ENCODE measurements around the gene NR4A2. TPM values are rescaled to one million over a fixed set of nuclear protein-coding genes. Genes with fewer than 3 reads are reported as not detected.

NR4A2 gene
- total and polyA plus RNA-seq, 2 donors (not counting 3 experiments of a cell fraction or from before 2014, with no cell fraction given), result 1.0 to 1.9 TPM

DNA sequence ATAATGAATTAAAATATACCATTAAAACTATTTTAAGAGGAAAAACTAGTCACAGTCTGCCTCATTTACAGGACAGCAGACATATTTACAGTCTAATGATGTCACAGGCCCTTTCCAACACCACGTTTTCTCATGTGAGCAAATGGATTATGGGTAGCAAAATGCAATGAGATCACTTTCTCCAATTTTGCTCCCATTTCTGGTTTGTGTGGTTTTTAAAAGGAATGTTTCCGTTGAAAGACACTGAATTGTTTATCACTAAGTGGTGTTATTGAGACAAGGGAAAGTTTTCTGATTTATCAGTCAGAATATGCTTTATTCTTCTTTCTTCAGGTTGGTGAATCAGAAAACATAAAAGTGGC lies 11.4 kb upstream of the NR4A2 start:
- H3K79me2 ChIP-seq (ENCODE audit: control insufficient read depth, insufficient read depth, low read length), result no peaks in the 10 kb centered on the region
- dilution Hi-C loops (cut with MboI; ENCODE audit: extremely low pct_ligation_motif_present, low sequenced_read_pairs), result no loop called here
- intact Hi-C loops (cut with micrococcal nuclease), result loop anchor here (5.0 kb wide), 1 partner anchor 548 kb away; no protein-coding TSS in a partner anchor
- no peaks in the 10 kb centered on the region for H3K9me3 ChIP-seq (replicated peaks; ENCODE audit: control insufficient read depth, insufficient read depth, low read length)
- ChIA-PET POLR2A (interaction anchor here (1.8 kb wide), 1 partner anchor 10 kb away, joined by 20 read pairs; the partner anchor contains the start of gene NR4A2), CTCF (interaction anchor here (1.7 to 1.9 kb wide), 2 partner anchors 10 to 850 kb away, joined by 5 to 11 read pairs; no protein-coding TSS in a partner anchor)
- no peaks in the 10 kb centered on the region for H4K20me1 ChIP-seq (replicated peaks; ENCODE audit: control insufficient read depth, extremely low read depth, insufficient read depth, low read length)
- H3K27me3 ChIP-seq (ENCODE audit: control insufficient read depth in 2 of 2, insufficient read depth in 2 of 2, low read length in 2 of 2), result no peaks in the 10 kb centered on the region
- no peak overlapping the region for H2AFZ ChIP-seq (ENCODE audit: low read depth, low read length)
- H3K36me3 ChIP-seq (ENCODE audit: control insufficient read depth in 2 of 2, extremely low read depth in 1 of 2, insufficient read depth in 2 of 2, low read length in 2 of 2), result no peaks in the 10 kb centered on the region
- H3K9ac ChIP-seq (replicated peaks; ENCODE audit: extremely low read depth, insufficient read depth, low read length), result no peak overlapping the region
- no peaks in the 10 kb centered on the region for H3K9me1 ChIP-seq (replicated peaks; ENCODE audit: control insufficient read depth, extremely low read depth, insufficient read depth, low read length)
- no peak for FAIRE-seq
- BruUV-seq (replicated peaks), result no TSS peak
- H3K27ac ChIP-seq (ENCODE audit: insufficient read depth, low read depth, low read length), result no peak overlapping the region
- TF ChIP-seq FOS (IDR thresholded peaks at IDR 0.05; ENCODE audit: borderline replicate concordance, insufficient read depth, low read length) (no peak), POLR2AphosphoS5 (IDR thresholded peaks at IDR 0.05; ENCODE audit: insufficient read depth, low read depth, low read length) (no peak), POLR2A (IDR thresholded peaks at IDR 0.05; ENCODE audit: low read depth, low read length) (no peak), JUN (IDR thresholded peaks at IDR 0.05; ENCODE audit: borderline replicate concordance, insufficient read depth, insufficient read length, low read depth) (no peak), GATA2 (IDR thresholded peaks at IDR 0.05; ENCODE audit: insufficient read depth, insufficient read length, low read depth, low read length) (no peak), MYC (IDR thresholded peaks at IDR 0.05; ENCODE audit: low read depth, low read length) (no peak), EZH2 (IDR thresholded peaks at IDR 0.05; ENCODE audit: borderline replicate concordance, low read depth, low read length, severe bottlenecking) (no peak)
- TF ChIP-seq, protein P1, sequence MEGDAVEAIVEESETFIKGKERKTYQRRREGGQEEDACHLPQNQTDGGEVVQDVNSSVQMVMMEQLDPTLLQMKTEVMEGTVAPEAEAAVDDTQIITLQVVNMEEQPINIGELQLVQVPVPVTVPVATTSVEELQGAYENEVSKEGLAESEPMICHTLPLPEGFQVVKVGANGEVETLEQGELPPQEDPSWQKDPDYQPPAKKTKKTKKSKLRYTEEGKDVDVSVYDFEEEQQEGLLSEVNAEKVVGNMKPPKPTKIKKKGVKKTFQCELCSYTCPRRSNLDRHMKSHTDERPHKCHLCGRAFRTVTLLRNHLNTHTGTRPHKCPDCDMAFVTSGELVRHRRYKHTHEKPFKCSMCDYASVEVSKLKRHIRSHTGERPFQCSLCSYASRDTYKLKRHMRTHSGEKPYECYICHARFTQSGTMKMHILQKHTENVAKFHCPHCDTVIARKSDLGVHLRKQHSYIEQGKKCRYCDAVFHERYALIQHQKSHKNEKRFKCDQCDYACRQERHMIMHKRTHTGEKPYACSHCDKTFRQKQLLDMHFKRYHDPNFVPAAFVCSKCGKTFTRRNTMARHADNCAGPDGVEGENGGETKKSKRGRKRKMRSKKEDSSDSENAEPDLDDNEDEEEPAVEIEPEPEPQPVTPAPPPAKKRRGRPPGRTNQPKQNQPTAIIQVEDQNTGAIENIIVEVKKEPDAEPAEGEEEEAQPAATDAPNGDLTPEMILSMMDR (IDR thresholded peaks at IDR 0.05; ENCODE audit: extremely low read depth in 1 of 2, insufficient read depth in 1 of 2, low read depth in 1 of 2, low read length in 2 of 2), result no peak
- TF ChIP-seq, protein P2, sequence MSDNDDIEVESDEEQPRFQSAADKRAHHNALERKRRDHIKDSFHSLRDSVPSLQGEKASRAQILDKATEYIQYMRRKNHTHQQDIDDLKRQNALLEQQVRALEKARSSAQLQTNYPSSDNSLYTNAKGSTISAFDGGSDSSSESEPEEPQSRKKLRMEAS (IDR thresholded peaks at IDR 0.05; ENCODE audit: insufficient read depth, insufficient read length), result no peak
- no peak for DNase-seq (ENCODE audit: low read depth, low spot score)
- H3K4me3 ChIP-seq (replicated peaks in 1 of 3; ENCODE audit: insufficient read depth in 1 of 3, low read depth in 1 of 3, low read length in 3 of 3), result no peak overlapping the region
- H3K4me1 ChIP-seq (ENCODE audit: control insufficient read depth, extremely low read depth, insufficient read depth, low read length), result peaks cover 11% of the 10 kb centered on the region
- no peak overlapping the region for H3K4me2 ChIP-seq (ENCODE audit: insufficient read depth, low read length)

Measured in endothelial cell of umbilical vein (primary cell).